Mammary epithelial cell (primary cell): ENCODE results near the gene DCTN3.

Experiments used
- CTCF ChIP-seq, 2 donors: IDR thresholded peaks in 1 of 2; conservative IDR thresholded peaks in 1 of 2; 2 replicates each; pipeline ENCODE4 v1.5.1; 2011 to 2012; ENCODE audit warnings: inconsistent platforms in 2 of 2, low read length in 2 of 2, mild to moderate bottlenecking in 2 of 2, control low read depth in 1 of 2, low read depth in 1 of 2; ENCODE audit not compliant: insufficient read depth in 1 of 2; ENCODE audit errors: extremely low read depth in 1 of 2
- EZH2 ChIP-seq: IDR thresholded peaks from 2 replicates; pipeline ENCODE4 v1.6.1; 2012; ENCODE audit warnings: low read length, inconsistent platforms, borderline replicate concordance

GRCh38 chr9:34573599-34574325, 46.5 kb downstream of the DCTN3 start:
- TF ChIP-seq CTCF (conservative IDR thresholded peaks at IDR 0.05 in 1 of 2, IDR thresholded peaks at IDR 0.05 in 1 of 2; ENCODE audit: extremely low read depth in 1 of 2, insufficient read depth in 1 of 2, low read depth in 1 of 2, low read length in 2 of 2) = no peak
- TF ChIP-seq EZH2 = no peak
